IPS DF 4.7 (cell line): ENCODE measurements around the gene CDRT4.
"Not testable (repeated sequence)": the region's sequence is repeated elsewhere in the genome, so short reads cannot be mapped to it uniquely, and the experiment has no call there.

Experiments used
- DNase-seq: peaks from one replicate; pipeline ENCODE4 v3.0.0-alpha.2; 2013; ENCODE audit warnings: low spot score; ENCODE audit errors: extremely low read depth

Gene CDRT4

DNA sequence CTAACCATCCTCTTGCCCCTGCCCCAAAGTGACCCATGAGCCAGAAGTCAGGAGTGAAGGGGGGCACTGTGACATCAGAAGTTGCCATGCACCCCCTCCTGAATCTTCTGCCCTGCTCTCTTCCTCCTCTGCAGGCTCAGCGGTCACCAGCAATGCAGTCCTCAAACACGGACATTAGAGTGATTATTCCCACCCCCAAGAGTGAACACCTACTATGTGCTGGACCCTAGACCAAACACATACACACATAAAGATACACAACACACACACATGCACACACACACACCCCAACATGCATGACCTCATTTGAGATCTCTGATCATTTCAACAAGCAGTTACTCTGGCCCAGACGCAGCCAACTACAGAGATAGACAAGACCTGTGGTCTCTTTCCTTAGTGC, at the start of gene CDRT4:
CDRT4 (minus strand) TSS at position 30 of the 400 bp plus-strand sequence. CDS start 27,383 bp downstream, outside the sequence.
- no peak for DNase-seq

GRCh38 chr17:15516150-15516549, 48.7 kb upstream of the CDRT4 start:
- DNase-seq = no peak

GRCh38 chr17:15514469-15514868, 47.0 kb upstream of the CDRT4 start:
- DNase-seq = no peak

DNA sequence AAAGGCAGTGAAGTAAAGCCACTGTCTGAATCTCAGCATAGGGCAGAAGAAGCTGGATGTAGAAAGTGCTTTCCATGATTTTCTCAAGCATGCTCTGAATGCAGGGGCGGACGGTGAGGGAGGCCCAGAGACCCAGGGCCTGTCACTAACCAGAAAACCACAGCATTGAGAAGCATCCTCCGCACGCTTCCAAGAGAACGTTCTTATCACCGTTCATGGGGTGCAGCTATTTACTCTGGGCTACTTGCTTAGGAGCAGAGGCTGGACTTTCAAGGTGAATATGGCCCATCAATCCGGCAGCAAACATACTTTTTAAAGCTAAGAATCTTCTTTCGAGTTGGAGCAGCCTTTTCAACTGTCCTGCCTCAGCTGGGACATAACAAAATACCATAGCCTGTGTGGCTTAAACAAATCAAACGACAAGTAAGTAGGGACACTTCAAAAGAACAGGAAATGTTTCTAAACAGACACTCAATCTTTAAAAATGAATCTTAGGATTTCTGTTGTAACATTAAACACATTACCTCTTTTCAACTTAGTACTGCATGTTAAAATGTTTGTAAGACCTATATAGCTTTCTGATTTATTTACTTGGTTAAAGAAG, 46.5 kb upstream of the CDRT4 start:
- no peak for DNase-seq

- DNase-seq = no peak
Observed at GRCh38 chr17:15513058-15513791, 45.8 kb upstream of the CDRT4 start.

DNA sequence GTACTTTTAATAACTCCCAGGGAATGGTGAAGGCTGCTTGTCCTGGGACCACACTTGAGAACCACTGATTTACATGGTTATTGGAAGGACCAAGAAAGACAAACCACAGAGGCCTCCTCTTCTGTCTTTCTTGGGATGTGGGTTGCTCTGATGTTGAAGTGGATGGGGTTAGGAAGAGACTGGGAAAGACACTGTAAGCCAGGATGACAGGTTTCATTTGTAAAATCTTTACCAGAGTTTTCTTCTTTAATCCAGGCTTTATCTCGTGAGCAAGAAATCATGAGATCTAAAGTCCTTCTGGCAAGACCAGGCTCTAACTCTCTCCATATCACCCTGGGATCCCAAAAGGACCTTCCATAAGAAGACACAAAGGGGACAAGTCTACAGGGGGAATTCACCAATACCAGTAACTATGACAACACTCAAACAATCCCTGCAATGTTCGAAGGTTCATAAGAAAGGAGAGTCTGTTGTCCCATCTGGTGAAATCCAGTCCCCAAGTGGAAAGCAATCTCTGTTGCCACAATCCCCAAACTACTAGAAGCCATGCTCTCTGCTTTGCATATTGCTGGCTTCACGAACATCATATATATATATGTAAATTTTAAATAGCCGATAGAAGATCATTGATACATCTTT, 44.8 kb upstream of the CDRT4 start:
- DNase-seq = no peak

GRCh38 chr17:15511142-15511541, 43.7 kb upstream of the CDRT4 start:
- no peak for DNase-seq

- DNase-seq = no peak
Observed at GRCh38 chr17:15510361-15510760, 42.9 kb upstream of the CDRT4 start.

GRCh38 chr17:15509095-15509494, 41.7 kb upstream of the CDRT4 start:
- no peak for DNase-seq

GRCh38 chr17:15508466-15508865, 41.0 kb upstream of the CDRT4 start:
- DNase-seq = no peak

DNA sequence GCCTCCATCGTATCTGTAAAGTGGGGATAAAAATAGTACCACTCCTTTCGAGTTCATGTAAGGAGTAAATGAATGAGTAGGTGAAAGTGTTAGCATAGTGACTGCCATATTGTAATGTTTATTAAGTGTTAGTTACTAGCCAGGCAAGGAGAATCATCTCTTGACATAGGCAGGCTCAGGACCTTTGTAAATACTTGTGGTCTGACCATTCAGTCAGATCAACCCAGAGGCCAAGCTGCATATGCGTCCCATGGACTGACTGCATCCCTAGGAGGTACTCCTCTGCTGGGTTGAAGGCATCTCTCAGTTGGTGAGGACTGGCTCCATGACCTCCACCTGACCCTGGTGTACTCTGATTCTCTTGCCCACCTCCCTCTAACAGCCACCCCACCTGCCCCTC, 40.5 kb upstream of the CDRT4 start:
- DNase-seq = no peak

GRCh38 chr17:15507001-15507400, 39.6 kb upstream of the CDRT4 start:
- DNase-seq = no peak

DNA sequence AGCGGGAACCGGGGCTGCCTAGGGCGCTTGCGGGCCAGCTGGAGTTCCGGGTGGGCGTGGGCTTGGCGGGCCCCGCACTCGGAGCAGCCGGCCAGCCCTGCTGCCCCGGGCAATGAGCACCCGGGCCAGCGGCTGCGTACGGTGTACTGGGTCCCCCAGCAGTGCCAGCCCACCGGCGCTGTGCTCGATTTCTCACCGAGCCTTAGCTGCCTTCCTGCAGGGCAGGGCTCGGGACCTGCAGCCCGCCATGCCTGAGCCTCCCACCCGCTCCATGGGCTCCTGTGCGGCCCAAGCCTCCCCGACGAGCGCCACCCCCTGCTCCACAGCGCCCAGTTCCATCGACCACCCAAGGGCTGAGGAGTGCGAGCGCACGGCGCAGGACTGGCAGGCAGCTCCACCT, 38.3 kb upstream of the CDRT4 start:
- not testable (repeated sequence) for DNase-seq

DNA sequence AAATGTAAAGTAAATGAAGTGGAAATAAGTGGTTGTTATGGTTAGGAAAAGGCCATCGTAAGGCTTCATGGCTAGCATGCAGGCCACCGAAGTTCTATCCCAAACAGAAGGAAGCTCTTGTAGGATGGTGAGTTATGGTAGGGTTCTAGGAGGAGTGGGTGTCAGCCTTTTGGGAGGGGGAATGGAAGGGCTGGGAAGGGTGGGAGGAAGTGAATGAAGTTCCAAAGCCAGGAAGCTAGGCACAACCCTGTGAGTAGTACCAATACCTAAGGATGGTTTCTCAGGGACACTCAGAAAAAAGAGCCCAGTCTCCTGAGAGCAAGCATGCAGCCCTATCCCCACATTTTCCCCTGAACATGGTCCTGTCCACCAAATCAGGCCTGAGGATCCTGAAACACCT, 36.3 kb upstream of the CDRT4 start:
- DNase-seq = no peak

- no peak for DNase-seq
Observed at GRCh38 chr17:15502369-15503112, 35.1 kb upstream of the CDRT4 start.

DNA sequence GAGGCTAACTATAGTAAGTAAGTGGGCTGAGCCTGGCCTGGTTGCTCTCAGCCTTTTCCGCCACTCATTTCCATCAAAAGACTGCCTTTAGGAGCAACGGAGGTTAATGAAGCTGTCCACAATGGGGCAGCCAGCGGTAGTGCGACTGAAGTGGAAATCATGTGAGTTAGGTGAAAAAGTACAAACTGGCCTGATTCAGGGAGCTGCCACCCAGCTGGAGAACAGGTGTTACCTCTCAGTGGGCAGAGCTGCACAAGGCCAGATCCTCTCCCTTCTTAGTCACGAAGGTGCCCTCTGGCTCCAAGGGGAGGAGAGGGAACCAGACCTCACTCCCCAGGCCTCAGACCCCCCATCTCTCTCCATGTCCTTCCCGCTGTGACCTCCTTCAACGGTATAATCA, 34.4 kb upstream of the CDRT4 start:
- no peak for DNase-seq

- DNase-seq = no peak
Observed at GRCh38 chr17:15501282-15501681, 33.9 kb upstream of the CDRT4 start.

DNA sequence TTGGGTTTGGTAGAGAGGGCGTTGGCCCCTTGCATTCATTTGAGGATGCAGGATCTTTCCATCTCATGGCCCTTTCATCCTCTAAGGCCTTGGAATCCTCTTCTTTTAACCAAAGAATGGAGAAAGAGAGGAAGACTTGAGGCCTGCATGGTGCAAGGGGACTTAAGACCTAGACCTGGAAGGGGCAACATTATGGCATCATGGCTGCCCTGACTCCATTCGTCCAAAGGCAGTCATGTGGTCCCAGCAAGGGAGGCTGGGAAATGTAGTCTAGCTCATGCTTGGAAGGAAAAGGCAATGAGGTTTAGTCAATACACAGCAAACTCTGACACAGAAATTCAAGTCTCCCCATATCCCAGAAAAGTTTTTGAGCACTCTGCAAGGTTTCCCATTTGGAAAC, 30.7 kb upstream of the CDRT4 start:
- no peak for DNase-seq

GRCh38 chr17:15496735-15497670, 29.6 kb upstream of the CDRT4 start:
- no peak for DNase-seq

DNA sequence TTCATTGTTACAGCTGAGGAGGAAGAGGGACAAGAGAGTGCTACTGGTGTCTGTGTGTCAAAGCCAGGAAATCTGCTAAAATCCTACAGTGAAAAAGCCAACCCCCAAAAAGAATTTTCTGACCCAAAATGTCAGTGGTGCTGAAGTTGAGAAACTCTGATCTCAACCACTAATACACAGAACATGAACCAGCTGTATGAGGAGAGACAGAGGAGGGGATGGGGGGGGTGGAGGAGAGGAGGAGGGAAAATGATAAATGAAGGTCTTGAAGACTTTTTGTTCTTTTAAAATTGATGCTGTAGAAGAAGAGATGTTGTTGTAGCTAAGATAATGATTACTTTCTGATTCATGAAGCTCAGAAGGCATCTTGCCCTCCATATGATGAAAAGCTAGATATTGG, 27.4 kb upstream of the CDRT4 start:
- no peak for DNase-seq

- DNase-seq = no peak
Observed at GRCh38 chr17:15493693-15494035, 26.2 kb upstream of the CDRT4 start.
